Right cardiac atrium (tissue), 5 donors: ENCODE results near the gene PHF20. TPM values are rescaled to one million over a fixed set of nuclear protein-coding genes. Genes with fewer than 3 reads are reported as not detected.

Experiments
- ATAC-seq, 2 donors: fragments of 200-7000 bp; cut with Tn5 transposase; one replicate each; pipeline versions ENCODE4 v1.8.0 to v1.9.1; 2020; ENCODE audit warnings: moderate library complexity in 2 of 2, mild to moderate bottlenecking in 1 of 2
- DNase-seq, 3 donors: peaks; one replicate each; pipeline ENCODE4 v3.0.0-alpha.2; 2020
- H3K27ac ChIP-seq: one replicate; pipeline ENCODE4 v1.5.1; 2013; ENCODE audit warnings: mild to moderate bottlenecking, low read length, control low read depth, moderate library complexity
- H3K27me3 ChIP-seq: one replicate; pipeline ENCODE4 v1.6.1; 2013; ENCODE audit not compliant: control insufficient read depth, insufficient read depth
- H3K4me1 ChIP-seq: one replicate; pipeline ENCODE4 v1.6.1; 2013; ENCODE audit warnings: low read length; ENCODE audit not compliant: control insufficient read depth, insufficient read depth
- H3K4me3 ChIP-seq: one replicate; pipeline ENCODE4 v1.5.1; 2013; ENCODE audit warnings: low read length, control low read depth
- H3K9me3 ChIP-seq: one replicate; pipeline ENCODE4 v1.6.1; 2013; ENCODE audit warnings: low read length; ENCODE audit not compliant: control insufficient read depth
- WGBS: extraction: QIAGEN DNeasy Blood & Tissue Kit; methylation state at CpG from one replicate; pipeline ENCODE4 v1.1.7; 2013; 5-methylcytosine and 5-hydroxymethylcytosine counted together
- intact Hi-C, 4 donors: fragments of 100-400 bp; cut with DNase I; formaldehyde crosslinking; loops; one replicate each; pipeline versions ENCODE4 v1.11.0 to v1.14.0; 2022 to 2023
- polyA plus RNA-seq: library from polyadenylated mRNA; stranded (reverse); fragments of 200-250 nt; gene quantifications from one replicate; pipeline ENCODE4 v1.2.3, GENCODE V29; 2013
- total RNA-seq, 4 donors: library from RNA; stranded (reverse); fragmentation: NEBNext Ultra II Directional; extraction: Animal tissue kit (Norgen Biotek cat#: 25700); gene quantifications; one replicate each; pipeline ENCODE4 v1.2.1, GENCODE V29; 2021
- donor health status: healthy with polysubstance abuse.
- donor health status: DM: no; HTN: yes; CAD: no.
- donor health status: DM: no; HTN: no; CAD: no.
- donor health status: DM: no; HTN: yes; CAD: no; lungs with severe emphysema.
- donor health status: DM: yes; HTN: yes; CAD: no.

The PHF20 gene
- total and polyA plus RNA-seq, 5 donors, result 38.5 to 56.8 (median 55.3) TPM

GRCh38 chr20:35788796-35789195 lies 17.0 kb downstream of the PHF20 start:
- DNase-seq, result no peak
- no peak overlapping the region for H3K4me3 ChIP-seq
- no peak for ATAC-seq
- H3K4me1 ChIP-seq, result peaks cover 3% of the 10 kb centered on the region
- intact Hi-C loops, result no loop called here
- no peaks in the 10 kb centered on the region for H3K27me3 ChIP-seq
- WGBS, result 95% methylated on average over 4 of the region's 4 CpGs
- H3K9me3 ChIP-seq, result no peaks in the 10 kb centered on the region
- H3K27ac ChIP-seq, result no peak overlapping the region

GRCh38 chr20:35791097-35791496 lies 19.3 kb downstream of the PHF20 start:
- intact Hi-C loops, result no loop called here
- H3K9me3 ChIP-seq, result no peaks in the 10 kb centered on the region
- no peak overlapping the region for H3K27ac ChIP-seq
- H3K4me3 ChIP-seq, result no peak overlapping the region
- H3K4me1 ChIP-seq, result peaks cover 3% of the 10 kb centered on the region
- H3K27me3 ChIP-seq, result no peaks in the 10 kb centered on the region
- no peak for DNase-seq
- WGBS, result 97% methylated on average over 5 of the region's 5 CpGs
- no peak for ATAC-seq

- DNase-seq, result no peak
- Histone ChIP-seq H3K9me3 (no peaks in the 10 kb centered on the region), H3K4me3 (no peak overlapping the region), H3K4me1 (peaks cover 4% of the 10 kb centered on the region), H3K27me3 (no peaks in the 10 kb centered on the region), H3K27ac (no peak overlapping the region)
- intact Hi-C loops, result no loop called here
- 71% methylated on average over 3 of the region's 3 CpGs for WGBS
- peak; percentile 39 to 44 for ATAC-seq
Measured at GRCh38 chr20:35791821-35792220, 20.0 kb downstream of the PHF20 start.

- no peak for DNase-seq
- Histone ChIP-seq H3K4me3 (no peak overlapping the region), H3K27ac (no peak overlapping the region), H3K4me1 (peaks cover 7% of the 10 kb centered on the region), H3K27me3 (no peaks in the 10 kb centered on the region), H3K9me3 (no peaks in the 10 kb centered on the region)
- ATAC-seq, result no peak
- intact Hi-C loops, result no loop called here
- 94% methylated on average over 4 of the region's 4 CpGs for WGBS
Measured at GRCh38 chr20:35792740-35793139, 20.9 kb downstream of the PHF20 start.

GRCh38 chr20:35796571-35796970 lies 24.8 kb downstream of the PHF20 start:
- Histone ChIP-seq H3K27me3 (no peaks in the 10 kb centered on the region), H3K4me1 (peaks cover 6% of the 10 kb centered on the region), H3K9me3 (no peaks in the 10 kb centered on the region), H3K27ac (no peak overlapping the region), H3K4me3 (no peak overlapping the region)
- WGBS, result 4% methylated on average over 2 of the region's 2 CpGs
- intact Hi-C loops, result no loop called here
- DNase-seq, result no peak
- peak; percentile 55 to 78 for ATAC-seq

GRCh38 chr20:35801865-35802264 lies 30.1 kb downstream of the PHF20 start:
- H3K4me3 ChIP-seq, result no peak overlapping the region
- peaks cover 3% of the 10 kb centered on the region for H3K4me1 ChIP-seq
- DNase-seq (no peak), ATAC-seq (no peak)
- no peaks in the 10 kb centered on the region for H3K9me3 ChIP-seq
- H3K27ac ChIP-seq, result no peak overlapping the region
- WGBS, result 73% methylated on average over 1 of the region's 1 CpG
- no peaks in the 10 kb centered on the region for H3K27me3 ChIP-seq
- intact Hi-C loops, result no loop called here

GRCh38 chr20:35806075-35806474 lies 34.3 kb downstream of the PHF20 start:
- Histone ChIP-seq H3K4me1 (no peaks in the 10 kb centered on the region), H3K27me3 (no peaks in the 10 kb centered on the region), H3K9me3 (no peaks in the 10 kb centered on the region), H3K27ac (no peak overlapping the region), H3K4me3 (no peak overlapping the region)
- WGBS, result 93% methylated on average over 3 of the region's 3 CpGs
- ATAC-seq (no peak), DNase-seq (no peak)
- intact Hi-C loops, result no loop called here

- WGBS, result 90% methylated on average over 2 of the region's 2 CpGs
- no peak overlapping the region for H3K27ac ChIP-seq
- no peaks in the 10 kb centered on the region for H3K4me1 ChIP-seq
- ATAC-seq, result no peak
- intact Hi-C loops, result no loop called here
- no peak overlapping the region for H3K4me3 ChIP-seq
- H3K27me3 ChIP-seq, result no peaks in the 10 kb centered on the region
- H3K9me3 ChIP-seq, result no peaks in the 10 kb centered on the region
- no peak for DNase-seq
Measured at GRCh38 chr20:35807877-35808276, 36.1 kb downstream of the PHF20 start.

- no peaks in the 10 kb centered on the region for H3K9me3 ChIP-seq
- no peak overlapping the region for H3K4me3 ChIP-seq
- intact Hi-C loops, result no loop called here
- H3K27ac ChIP-seq, result peak overlapping the region; percentile 54
- 80% methylated on average over 2 of the region's 2 CpGs for WGBS
- no peak for DNase-seq
- peak; percentile 65 to 76 for ATAC-seq
- H3K27me3 ChIP-seq, result no peaks in the 10 kb centered on the region
- peaks cover 2% of the 10 kb centered on the region for H3K4me1 ChIP-seq
Measured at GRCh38 chr20:35820715-35821114, 48.9 kb downstream of the PHF20 start.

- Histone ChIP-seq H3K4me1 (peaks cover 2% of the 10 kb centered on the region), H3K27me3 (no peaks in the 10 kb centered on the region), H3K27ac (no peak overlapping the region), H3K4me3 (no peak overlapping the region), H3K9me3 (no peaks in the 10 kb centered on the region)
- no peak for DNase-seq
- no peak for ATAC-seq
- intact Hi-C loops, result no loop called here
- 82% methylated on average over 8 of the region's 8 CpGs for WGBS
Measured at GRCh38 chr20:35821807-35822242, 50.0 kb downstream of the PHF20 start.

GRCh38 chr20:35823147-35823546 lies 51.3 kb downstream of the PHF20 start:
- 78% methylated on average over 6 of the region's 6 CpGs for WGBS
- no peaks in the 10 kb centered on the region for H3K27me3 ChIP-seq
- intact Hi-C loops, result no loop called here
- peaks cover 2% of the 10 kb centered on the region for H3K4me1 ChIP-seq
- no peaks in the 10 kb centered on the region for H3K9me3 ChIP-seq
- no peak overlapping the region for H3K4me3 ChIP-seq
- ATAC-seq (no peak), DNase-seq (no peak)
- H3K27ac ChIP-seq, result no peak overlapping the region

- WGBS, result 93% methylated on average over 2 of the region's 2 CpGs
- Histone ChIP-seq H3K27ac (no peak overlapping the region), H3K9me3 (no peaks in the 10 kb centered on the region), H3K27me3 (no peaks in the 10 kb centered on the region), H3K4me3 (no peak overlapping the region), H3K4me1 (peaks cover 2% of the 10 kb centered on the region)
- intact Hi-C loops, result no loop called here
- no peak for ATAC-seq
- no peak for DNase-seq
Measured at GRCh38 chr20:35823937-35824336, 52.1 kb downstream of the PHF20 start.
